GM23338 (cell line): ENCODE results near the gene EMD. TPM values are rescaled to one million over a fixed set of nuclear protein-coding genes. Genes with fewer than 3 reads are reported as not detected.
A peak's percentile ranks its signal among the peaks of the same experiment; 100 is the strongest.

Experiments used
- ATAC-seq: fragments of 200-7000 bp; cut with Tn5 transposase; 3 replicates; pipeline ENCODE4 v1.9.1; 2020
- DNase-seq: peaks from one replicate; pipeline ENCODE4 v3.0.0-alpha.2; 2015; ENCODE audit warnings: low spot score
- H2AFZ ChIP-seq: fragments of 200-600 bp; sonication (generic); 2 replicates; pipeline ENCODE4 v1.8.0; 2016; ENCODE audit warnings: antibody characterized with exemption, mild to moderate bottlenecking, moderate library complexity
- H3F3A ChIP-seq: fragments of 200-600 bp; sonication (generic); replicated peaks from 2 replicates; pipeline ENCODE4 v1.8.0; 2017; ENCODE audit warnings: antibody characterized with exemption, mixed run types, low read depth
- H3K27ac ChIP-seq: fragments of 200-600 bp; sonication (generic); 2 replicates; pipeline ENCODE4 v1.6.1; 2016; ENCODE audit warnings: low read depth
- H3K27me3 ChIP-seq: fragments of 200-600 bp; sonication (generic); 2 replicates; pipeline ENCODE4 v1.8.0; 2016; ENCODE audit warnings: mild to moderate bottlenecking, mixed run types, moderate library complexity; ENCODE audit not compliant: insufficient read depth
- H3K36me3 ChIP-seq: fragments of 200-600 bp; sonication (generic); 2 replicates; pipeline ENCODE4 v1.8.0; 2016; ENCODE audit warnings: mild to moderate bottlenecking; ENCODE audit not compliant: insufficient read depth
- H3K4me1 ChIP-seq: fragments of 200-600 bp; sonication (generic); 2 replicates; pipeline ENCODE4 v1.8.0; 2016; ENCODE audit warnings: mild to moderate bottlenecking, moderate library complexity; ENCODE audit not compliant: insufficient read depth
- H3K4me2 ChIP-seq: fragments of 200-600 bp; sonication (generic); 2 replicates; pipeline ENCODE4 v1.7.1; 2017; ENCODE audit warnings: mixed run types
- H3K4me3 ChIP-seq: fragments of 200-600 bp; sonication (generic); 2 replicates; pipeline ENCODE4 v1.6.1; 2016; ENCODE audit warnings: mixed run types
- H3K79me2 ChIP-seq: fragments of 200-600 bp; sonication (generic); replicated peaks from 2 replicates; pipeline ENCODE4 v1.8.0; 2017; ENCODE audit warnings: mild to moderate bottlenecking; ENCODE audit not compliant: insufficient read depth
- H3K9me2 ChIP-seq: fragments of 200-600 bp; sonication (generic); 2 replicates; pipeline ENCODE4 v1.8.0; 2017; ENCODE audit not compliant: insufficient read depth
- H4K20me1 ChIP-seq: fragments of 200-600 bp; sonication (generic); replicated peaks from 2 replicates; pipeline ENCODE4 v1.8.0; 2017; ENCODE audit warnings: mild to moderate bottlenecking; ENCODE audit not compliant: insufficient read depth
- H3K27ac Mint-ChIP-seq: 2 replicates; pipeline ENCODE4 v1.8.0; 2020; ENCODE audit warnings: inconsistent platforms, mild to moderate bottlenecking, moderate library complexity, mixed read lengths
- H3K27me3 Mint-ChIP-seq: 3 replicates; pipeline ENCODE4 v1.8.0; 2022; ENCODE audit warnings: low read depth, mild to moderate bottlenecking, moderate library complexity, mixed read lengths, inconsistent platforms; ENCODE audit not compliant: insufficient read depth, poor library complexity
- H3K36me3 Mint-ChIP-seq: 3 replicates; pipeline ENCODE4 v1.8.0; 2021; ENCODE audit warnings: low read depth, mild to moderate bottlenecking, inconsistent platforms, moderate library complexity, mixed read lengths
- H3K4me1 Mint-ChIP-seq: 3 replicates; pipeline ENCODE4 v1.8.0; 2020; ENCODE audit warnings: mild to moderate bottlenecking, inconsistent platforms, mixed read lengths
- H3K4me3 Mint-ChIP-seq: 3 replicates; pipeline ENCODE4 v1.8.0; 2021; ENCODE audit warnings: moderate library complexity, mild to moderate bottlenecking, inconsistent platforms, mixed read lengths
- H3K9me3 Mint-ChIP-seq: 3 replicates; pipeline ENCODE4 v1.8.0; 2020; ENCODE audit warnings: moderate library complexity, mild to moderate bottlenecking, inconsistent platforms, mixed read lengths
- CREB1 ChIP-seq: fragments of 250-450 bp; sonication (Bioruptor Pico); IDR thresholded peaks from 2 replicates; pipeline ENCODE4 v1.5.0; 2020; ENCODE audit warnings: low read depth, mild to moderate bottlenecking, moderate library complexity
- CTCF ChIP-seq, 2 experiments: fragments of 200-600 bp in 1 of 2; sonication (generic) in 1 of 2; conservative IDR thresholded peaks; 2 replicates each; pipeline versions ENCODE4 v1.5.1 to v1.6.1; 2016 to 2017; ENCODE audit warnings: antibody characterized with exemption in 2 of 2, low read depth in 2 of 2, mild to moderate bottlenecking in 2 of 2, moderate library complexity in 1 of 2
- POLR2AphosphoS5 ChIP-seq: IDR thresholded peaks from 2 replicates; pipeline ENCODE4 v1.6.1; 2016; ENCODE audit warnings: antibody characterized with exemption, low read depth
- REST ChIP-seq: IDR thresholded peaks from one replicate; pipeline ENCODE4 v1.6.1; 2018; ENCODE audit warnings: antibody characterized with exemption; ENCODE audit not compliant: unreplicated experiment
- ZNF331 ChIP-seq: fragments of 250-450 bp; sonication (Bioruptor Pico); IDR thresholded peaks from 2 replicates; pipeline ENCODE4 v1.5.0; 2020; ENCODE audit warnings: low read depth, mild to moderate bottlenecking, moderate library complexity
- polyA plus RNA-seq: library from polyadenylated mRNA; unstranded; fragments of >200 nt; fragmentation: Nextera tagmentation; extraction: Ambion mirVana; gene quantifications from 2 replicates; pipeline ENCODE4 v1.2.1, GENCODE V29; 2016
- total RNA-seq: library from RNA; depleted of rRNA; stranded (reverse); fragments of >200 nt; shearing (Covaris generic); gene quantifications from 2 replicates; pipeline ENCODE4 v1.2.3, GENCODE V29; 2014

The EMD gene
- total and polyA plus RNA-seq, 2 experiments from 2014 or later, result 74.2 to 78.6 TPM

GRCh38 chrX:154426916-154427770 is 48.0 kb downstream of the EMD start (continued):
- no peak for TF ChIP-seq REST
- no peak for TF ChIP-seq ZNF331 (CRISPR knock-in tag)
- no peak for TF ChIP-seq CTCF (conservative IDR thresholded peaks at IDR 0.05; ENCODE audit: low read depth in 2 of 2)

- Histone ChIP-seq H3K9me2 (no peaks in the 10 kb centered on the region), H4K20me1 (no peaks in the 10 kb centered on the region), H3K4me2 (peak within 1 kb of the TSS; percentile 79), H3K4me3 (peak within 1 kb of the TSS; percentile 62), H3K4me1 (no peaks in the 10 kb centered on the region; the same call in 1 of the 2 replicates), H3K36me3 (no peaks in the 10 kb centered on the region), H3K27me3 (no peaks in the 10 kb centered on the region), H3K79me2 (peaks cover 11% of the 10 kb centered on the region), H3K27ac (no peak within 1 kb of the TSS), H2AFZ (no peak within 1 kb of the TSS), H3F3A (no peaks in the 10 kb centered on the region)
- H3K4me3 Mint-ChIP-seq, result peak within 1 kb of the TSS; percentile 74
- H3K27ac Mint-ChIP-seq, result no peak within 1 kb of the TSS
- DNase-seq (peak; percentile 92), ATAC-seq (peak; percentile 96)
- H3K4me1 Mint-ChIP-seq, result peaks cover 15% of the 10 kb centered on the region
- H3K36me3 Mint-ChIP-seq, result peaks cover 10% of the 10 kb centered on the region
- H3K27me3 Mint-ChIP-seq, result peaks cover 4% of the 10 kb centered on the region
- TF ChIP-seq POLR2AphosphoS5, result peak; percentile 61
- no peak for TF ChIP-seq ZNF331 (CRISPR knock-in tag)
- TF ChIP-seq CTCF (conservative IDR thresholded peaks at IDR 0.05; ENCODE audit: low read depth in 2 of 2), result peak in 1 of 2 experiments; percentile 19; a peak in 1 of 4 replicates
- peak; percentile 39; the same call in 1 of the 2 replicates for TF ChIP-seq CREB1 (CRISPR knock-in tag)
- no peaks in the 10 kb centered on the region for H3K9me3 Mint-ChIP-seq
Measured at GRCh38 chrX:154428176-154429171, 49.4 kb downstream of the EMD start, which contains the start of gene ATP6AP1. Gene ATP6AP1, plus strand, starts transcription at chrX:154428677. Its CDS starts 16 bp downstream, at chrX:154428693.
